Adrenal gland (tissue), 12 donors: Measurements from ENCODE around the gene IL6R. TPM values are rescaled to one million over a fixed set of nuclear protein-coding genes. Genes with fewer than 3 reads are reported as not detected.

Experiments
- DNase-seq, 7 donors: peaks; one replicate each; pipeline ENCODE4 v3.0.0-alpha.2; 2019 to 2020
- H3K27ac ChIP-seq, 5 donors: fragments of 200-600 bp; sonication (generic) in 4 of 5; 1 replicate in 3 of 5; 2 replicates in 2 of 5; pipeline versions ENCODE4 v1.5.1 to v1.8.0; 2016 to 2020; ENCODE audit warnings: mild to moderate bottlenecking in 1 of 5
- H3K27me3 ChIP-seq: fragments of 200-600 bp; 2 replicates; pipeline ENCODE4 v1.8.0; 2021
- H3K36me3 ChIP-seq, 2 donors: fragments of 200-600 bp; replicated peaks in 1 of 2; 1 replicate in 1 of 2; 2 replicates in 1 of 2; pipeline versions ENCODE4 v1.5.1 to v1.8.0; 2018 to 2022
- H3K4me1 ChIP-seq, 2 donors: fragments of 200-600 bp; replicated peaks in 1 of 2; 1 replicate in 1 of 2; 2 replicates in 1 of 2; pipeline versions ENCODE4 v1.5.1 to v1.8.0; 2018 to 2021
- H3K4me3 ChIP-seq, 4 donors: fragments of 200-600 bp; sonication (generic) in 3 of 4; one replicate each; pipeline ENCODE4 v1.5.1; 2016 to 2018
- H3K9me3 ChIP-seq, 3 donors: fragments of 200-600 bp; sonication (generic) in 1 of 3; replicated peaks in 1 of 3; 1 replicate in 2 of 3; 2 replicates in 1 of 3; pipeline versions ENCODE4 v1.5.1 to v1.8.0; 2016 to 2021
- CTCF ChIP-seq, 6 experiments: fragments of 450-650 bp in 4 of 6; fragments of 200-600 bp in 2 of 6; sonication (generic) in 1 of 6; IDR thresholded peaks; 1 replicate in 5 of 6; 2 replicates in 1 of 6; pipeline versions ENCODE4 v1.5.1 to v1.8.0; 2016 to 2021; ENCODE audit warnings: antibody characterized with exemption in 6 of 6, mild to moderate bottlenecking in 2 of 6, moderate library complexity in 1 of 6
- POLR2A ChIP-seq, 2 donors: fragments of 450-650 bp; IDR thresholded peaks; one replicate each; pipeline ENCODE4 v1.6.1; 2017; ENCODE audit warnings: antibody characterized with exemption in 2 of 2, mild to moderate bottlenecking in 2 of 2, moderate library complexity in 1 of 2
- WGBS, 4 donors: extraction: QIAGEN DNeasy Blood & Tissue Kit in 2 of 4; methylation state at CpG; one replicate each; pipeline versions ENCODE4 v1.1.5 to v1.1.7; 2013 to 2017; 5-methylcytosine and 5-hydroxymethylcytosine counted together
- intact Hi-C, 2 donors: fragments of 100-400 bp; cut with DNase I; formaldehyde crosslinking; loops; one replicate each; pipeline versions ENCODE4 v1.14.1 to v1.15.0; 2022 to 2023
- polyA plus RNA-seq, 3 donors: library from polyadenylated mRNA; stranded (reverse); fragments of 200-250 nt in 2 of 3; fragments of 350-450 nt in 1 of 3; fragmentation: Illumina TruSeq in 1 of 3; extraction: RNeasy Lipid Tissue Mini Kit (QIAGEN cat#74804) in 1 of 3; gene quantifications; one replicate each; pipeline ENCODE4 v1.2.3, GENCODE V29; 2013 to 2014
- total RNA-seq, 9 donors: library from RNA; depleted of rRNA in 4 of 9; stranded (reverse); fragments of >200 nt in 4 of 9; fragments of 120-200 nt in 1 of 9; fragmentation: NEBNext Ultra II Directional in 1 of 9; extraction: Animal tissue kit (Norgen Biotek cat#: 25700) in 1 of 9; gene quantifications; one replicate each; pipeline versions ENCODE4 v1.1.0 to v1.2.4, GENCODE V29; 2013 to 2023
- donor health status: healthy with polysubstance abuse.
- donor health status: Bipolar disorder and iron deficiency.
- donor health status: DM: yes; HTN: yes; CAD: no.
- donor health status: DM: no; HTN: no; CAD: no.
- donor health status: DM: no; HTN: no; CAD: no.
- donor health status: DM: yes; HTN: yes; CAD: no.

IL6R gene
- total and polyA plus RNA-seq, 12 donors, result 4.4 to 43.0 (median 13.6) TPM

GRCh38 chr1:154443274-154444013 lies 38.3 kb downstream of the IL6R start:
- H3K4me3 ChIP-seq, result no peak overlapping the region
- no peaks in the 10 kb centered on the region for H3K27me3 ChIP-seq
- H3K9me3 ChIP-seq, result no peaks in the 10 kb centered on the region
- H3K36me3 ChIP-seq, result peaks cover 0 to 14% of the 10 kb centered on the region in 2 donors
- intact Hi-C loops, result no loop called here
- no peak for TF ChIP-seq CTCF (IDR thresholded peaks at IDR 0.05)
- TF ChIP-seq POLR2A (IDR thresholded peaks at IDR 0.05), result no peak
- H3K4me1 ChIP-seq, result peaks cover 0 to 11% of the 10 kb centered on the region in 2 donors
- no peak for DNase-seq
- WGBS, 4 donors, result 88 to 91% (median 90%) methylated on average over 8 of the region's 8 CpGs
- H3K27ac ChIP-seq, result no peak overlapping the region

- TF ChIP-seq CTCF (IDR thresholded peaks at IDR 0.05) (no peak), POLR2A (IDR thresholded peaks at IDR 0.05) (no peak)
- Histone ChIP-seq H3K27me3 (no peaks in the 10 kb centered on the region), H3K4me3 (no peak overlapping the region), H3K4me1 (no peaks in the 10 kb centered on the region), H3K36me3 (peaks cover 0 to 23% of the 10 kb centered on the region in 2 donors), H3K9me3 (no peaks in the 10 kb centered on the region), H3K27ac (no peak overlapping the region)
- intact Hi-C loops, result no loop called here
- DNase-seq, result no peak
- WGBS, 4 donors, result 63 to 78% (median 74%) methylated on average over 5 to 7 of the region's 7 CpGs
Observed at GRCh38 chr1:154445040-154445472, 39.9 kb downstream of the IL6R start.

GRCh38 chr1:154446292-154446691 lies 41.1 kb downstream of the IL6R start:
- H3K27ac ChIP-seq, result no peak overlapping the region
- DNase-seq, result no peak
- intact Hi-C loops, result no loop called here
- no peaks in the 10 kb centered on the region for H3K4me1 ChIP-seq
- H3K4me3 ChIP-seq, result no peak overlapping the region
- H3K9me3 ChIP-seq, result no peaks in the 10 kb centered on the region
- H3K27me3 ChIP-seq, result no peaks in the 10 kb centered on the region
- peaks cover 0 to 32% of the 10 kb centered on the region in 2 donors for H3K36me3 ChIP-seq
- TF ChIP-seq CTCF (IDR thresholded peaks at IDR 0.05) (no peak), POLR2A (IDR thresholded peaks at IDR 0.05) (no peak)
- WGBS, 4 donors, result 83 to 95% (median 84%) methylated on average over 10 of the region's 10 CpGs

- TF ChIP-seq CTCF (IDR thresholded peaks at IDR 0.05) (no peak), POLR2A (IDR thresholded peaks at IDR 0.05) (no peak)
- H3K27ac ChIP-seq, result no peak overlapping the region
- no peak for DNase-seq
- no peak overlapping the region for H3K4me3 ChIP-seq
- intact Hi-C loops, result no loop called here
- no peaks in the 10 kb centered on the region for H3K4me1 ChIP-seq
- no peaks in the 10 kb centered on the region for H3K9me3 ChIP-seq
- WGBS, 4 donors, result 90 to 96% (median 95%) methylated on average over 6 of the region's 6 CpGs
- peaks cover 0 to 32% of the 10 kb centered on the region in 2 donors for H3K36me3 ChIP-seq
- H3K27me3 ChIP-seq, result no peaks in the 10 kb centered on the region
Observed at GRCh38 chr1:154446789-154447188, 41.6 kb downstream of the IL6R start.
